GM10266 (cell line): ENCODE data around the gene UBE2L6.
"Not testable (repeated sequence)": the region's sequence is repeated elsewhere in the genome, so short reads cannot be mapped to it uniquely, and the experiment has no call there.

Experiments used
- DNase-seq: peaks from one replicate; pipeline ENCODE4 v3.0.0; 2012; ENCODE audit errors: extremely low spot score
- CTCF ChIP-seq: IDR thresholded peaks from 2 replicates; pipeline ENCODE4 v1.5.1; 2012; ENCODE audit warnings: mild to moderate bottlenecking, low read depth; ENCODE audit not compliant: control insufficient read depth, insufficient read depth; ENCODE audit errors: missing control alignments

The UBE2L6 gene

GRCh38 chr11:57544566-57544965 is 22.9 kb downstream of the UBE2L6 start:
- TF ChIP-seq CTCF, result no peak
- no peak for DNase-seq

- no peak for TF ChIP-seq CTCF
- DNase-seq, result no peak
These were observed 23.9 kb downstream of the UBE2L6 start for GRCh38 chr11:57543593-57543992.

- DNase-seq, result no peak
- TF ChIP-seq CTCF, result no peak
These were observed 24.9 kb downstream of the UBE2L6 start for GRCh38 chr11:57542582-57542981.

- no peak for TF ChIP-seq CTCF
- no peak for DNase-seq
These were observed 26.3 kb downstream of the UBE2L6 start for GRCh38 chr11:57541169-57541568.

GRCh38 chr11:57539342-57539741 is 28.1 kb downstream of the UBE2L6 start:
- no peak for TF ChIP-seq CTCF
- DNase-seq, result no peak

GRCh38 chr11:57536947-57537619 is 30.4 kb downstream of the UBE2L6 start, which contains the start of gene SMTNL1:
Gene SMTNL1 (plus strand): TSS chr11:57537595. CDS start chr11:57542643, 5,048 bp downstream.
- DNase-seq, result no peak

GRCh38 chr11:57534449-57534848 is 33.0 kb downstream of the UBE2L6 start:
- not testable (repeated sequence) for DNase-seq

More at GRCh38 chr11:57536947-57537619, 30.4 kb downstream of the UBE2L6 start, which contains the start of gene SMTNL1:
- no peak for TF ChIP-seq CTCF
